GM19240 (cell line): ENCODE results near the gene UBASH3A.

Experiments used
- DNase-seq: peaks from one replicate; pipeline ENCODE4 v3.0.0; 2011; ENCODE audit warnings: low spot score; ENCODE audit not compliant: insufficient read length

The UBASH3A gene, protein sequence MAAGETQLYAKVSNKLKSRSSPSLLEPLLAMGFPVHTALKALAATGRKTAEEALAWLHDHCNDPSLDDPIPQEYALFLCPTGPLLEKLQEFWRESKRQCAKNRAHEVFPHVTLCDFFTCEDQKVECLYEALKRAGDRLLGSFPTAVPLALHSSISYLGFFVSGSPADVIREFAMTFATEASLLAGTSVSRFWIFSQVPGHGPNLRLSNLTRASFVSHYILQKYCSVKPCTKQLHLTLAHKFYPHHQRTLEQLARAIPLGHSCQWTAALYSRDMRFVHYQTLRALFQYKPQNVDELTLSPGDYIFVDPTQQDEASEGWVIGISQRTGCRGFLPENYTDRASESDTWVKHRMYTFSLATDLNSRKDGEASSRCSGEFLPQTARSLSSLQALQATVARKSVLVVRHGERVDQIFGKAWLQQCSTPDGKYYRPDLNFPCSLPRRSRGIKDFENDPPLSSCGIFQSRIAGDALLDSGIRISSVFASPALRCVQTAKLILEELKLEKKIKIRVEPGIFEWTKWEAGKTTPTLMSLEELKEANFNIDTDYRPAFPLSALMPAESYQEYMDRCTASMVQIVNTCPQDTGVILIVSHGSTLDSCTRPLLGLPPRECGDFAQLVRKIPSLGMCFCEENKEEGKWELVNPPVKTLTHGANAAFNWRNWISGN

DNA sequence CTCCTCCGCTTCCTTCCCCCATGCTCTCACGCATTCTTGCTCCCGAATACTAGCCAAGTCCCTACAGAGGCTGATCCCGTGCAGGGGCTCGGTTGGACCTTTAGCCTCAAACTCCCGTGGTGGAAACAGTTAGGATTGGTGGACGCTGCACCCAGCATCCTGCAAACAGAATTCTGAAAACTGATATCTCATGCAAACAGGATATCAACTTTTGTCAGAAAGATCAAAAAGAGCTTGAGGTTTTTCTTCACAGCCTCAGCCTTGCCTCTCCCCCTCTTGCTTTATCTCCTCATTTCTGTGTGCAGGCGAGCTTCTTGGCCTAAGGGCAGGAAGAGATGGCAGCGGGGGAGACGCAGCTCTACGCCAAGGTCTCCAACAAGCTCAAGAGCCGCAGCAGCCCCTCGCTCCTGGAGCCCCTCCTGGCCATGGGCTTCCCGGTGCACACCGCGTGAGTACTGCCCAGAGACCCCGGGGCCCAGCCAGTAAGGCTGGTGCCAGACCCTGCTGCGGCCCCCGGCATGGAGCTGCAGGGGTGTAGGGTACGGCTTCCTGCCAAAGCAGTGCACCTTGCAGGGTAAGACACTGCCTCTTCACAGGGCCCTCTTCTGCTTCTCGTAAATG, at the start of gene UBASH3A:
Gene UBASH3A, plus strand, starts transcription at position 292 of the 621 bp plus-strand sequence. Its CDS starts 44 bp downstream, at position 336.
- DNase-seq: no peak

DNA sequence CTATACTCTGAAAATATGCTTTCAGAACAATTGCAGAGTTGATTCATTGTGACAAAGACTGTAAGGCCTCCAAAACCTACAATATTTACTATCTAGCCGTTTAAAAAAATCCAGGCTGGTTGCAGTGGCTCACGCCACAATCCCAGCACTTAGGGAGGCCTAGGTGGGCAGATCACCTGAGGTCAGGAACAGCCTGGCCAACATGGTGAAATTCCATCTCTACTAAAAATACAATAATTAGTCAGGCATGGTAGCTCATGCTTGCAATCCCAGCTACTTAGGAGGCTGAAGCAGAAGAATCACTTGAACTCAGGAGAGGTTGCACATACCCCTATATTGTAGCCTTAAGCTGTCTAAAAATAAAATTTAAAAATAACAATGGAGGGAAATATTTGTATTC, 47.7 kb upstream of the UBASH3A start:
- no peak for DNase-seq

DNA sequence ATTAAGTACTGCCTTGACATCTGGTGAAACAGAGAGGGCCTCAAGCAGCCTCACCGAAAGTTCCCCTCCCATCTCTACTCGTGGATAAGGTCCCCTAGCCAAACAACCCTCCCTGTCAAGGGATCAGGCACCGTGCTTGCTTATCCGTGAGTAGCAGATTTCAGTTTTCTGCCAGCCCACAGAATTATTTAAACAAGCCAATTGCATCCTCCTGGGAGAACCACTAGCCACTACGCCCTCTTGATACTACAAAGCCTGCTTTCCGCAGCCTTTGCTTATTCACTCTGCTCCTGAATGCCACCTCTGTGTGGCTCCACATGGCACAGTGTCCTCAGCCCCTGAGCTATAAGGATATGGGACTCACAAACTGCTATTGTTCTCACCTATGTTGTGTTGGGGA, 47.1 kb upstream of the UBASH3A start:
- no peak for DNase-seq

DNA sequence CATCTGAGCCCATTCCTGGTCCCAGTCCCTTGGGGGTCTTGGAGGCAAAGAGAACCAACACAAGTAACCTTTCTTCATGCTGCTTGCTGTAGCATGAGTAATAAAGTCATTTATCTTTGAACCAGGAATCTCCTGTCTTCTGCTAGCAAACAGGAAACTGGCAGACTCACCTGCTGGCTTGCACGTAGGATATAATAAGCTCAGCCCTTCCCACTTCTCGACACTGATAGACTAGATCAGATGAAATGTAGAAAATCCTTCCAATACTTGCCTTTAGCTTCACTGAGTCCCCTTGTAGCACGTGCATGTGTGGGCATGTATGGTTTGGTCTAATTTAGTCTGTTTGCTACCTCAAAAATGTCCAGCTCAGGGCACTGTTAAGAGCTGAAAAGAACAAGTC, 46.4 kb upstream of the UBASH3A start:
- DNase-seq: no peak

DNA sequence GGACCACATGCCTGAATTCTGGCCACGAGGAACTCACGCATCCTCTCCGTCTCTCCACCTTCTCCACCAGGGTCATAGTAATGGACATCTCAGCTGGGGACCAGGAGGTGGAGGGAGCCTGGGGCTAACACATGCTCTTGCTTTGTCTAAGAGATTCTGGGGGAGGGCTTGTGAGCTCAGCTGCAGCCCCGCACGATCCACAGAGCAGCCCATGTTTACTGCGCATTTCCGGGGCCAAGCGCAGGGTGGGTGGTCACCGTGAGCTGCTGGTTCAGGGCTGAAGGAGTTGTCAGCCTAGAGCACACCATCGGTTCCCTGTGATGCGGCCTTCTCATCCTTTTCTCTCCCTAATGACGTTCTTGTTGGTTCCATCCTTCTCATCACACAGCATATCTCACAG, 45.4 kb upstream of the UBASH3A start:
- no peak for DNase-seq

DNA sequence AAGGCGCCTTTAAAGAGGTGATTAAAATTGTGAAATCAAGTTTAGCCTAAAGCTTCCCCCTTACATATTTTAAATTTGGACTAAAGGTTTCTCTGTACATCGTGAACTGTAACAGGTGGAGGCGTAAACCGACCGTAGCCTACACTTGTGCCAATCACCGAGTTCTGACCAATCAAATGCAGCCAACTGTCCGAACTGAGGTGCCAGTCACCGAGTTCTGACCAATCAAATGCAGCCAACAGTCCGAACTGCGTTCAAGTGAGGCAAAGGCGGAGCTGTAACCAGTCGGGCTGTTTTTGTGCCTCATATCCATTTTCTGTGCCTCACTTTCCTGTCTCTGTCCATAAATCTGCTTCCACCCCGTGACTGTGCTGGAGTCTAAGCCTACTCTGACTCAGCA, 44.8 kb upstream of the UBASH3A start:
- DNase-seq: no peak

DNA sequence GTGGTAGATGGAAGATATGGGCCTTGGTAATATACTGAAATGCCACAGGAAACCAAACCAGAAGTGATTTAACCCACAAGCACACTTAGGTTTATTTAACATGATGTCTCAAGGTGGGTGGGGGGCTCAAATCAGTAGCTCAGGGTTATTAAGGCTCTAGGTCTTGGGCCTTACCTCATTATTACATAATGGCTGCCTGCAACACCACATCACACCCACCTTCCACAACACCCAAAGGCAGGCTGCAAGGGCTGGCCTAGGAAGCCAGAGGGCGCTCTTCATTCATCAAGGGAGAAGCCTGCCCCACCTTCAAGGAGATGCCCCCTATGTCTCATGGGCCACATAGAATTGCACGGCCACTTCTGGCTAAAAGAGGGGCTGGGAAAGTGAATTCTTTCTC, 43.4 kb upstream of the UBASH3A start:
- DNase-seq: no peak

DNA sequence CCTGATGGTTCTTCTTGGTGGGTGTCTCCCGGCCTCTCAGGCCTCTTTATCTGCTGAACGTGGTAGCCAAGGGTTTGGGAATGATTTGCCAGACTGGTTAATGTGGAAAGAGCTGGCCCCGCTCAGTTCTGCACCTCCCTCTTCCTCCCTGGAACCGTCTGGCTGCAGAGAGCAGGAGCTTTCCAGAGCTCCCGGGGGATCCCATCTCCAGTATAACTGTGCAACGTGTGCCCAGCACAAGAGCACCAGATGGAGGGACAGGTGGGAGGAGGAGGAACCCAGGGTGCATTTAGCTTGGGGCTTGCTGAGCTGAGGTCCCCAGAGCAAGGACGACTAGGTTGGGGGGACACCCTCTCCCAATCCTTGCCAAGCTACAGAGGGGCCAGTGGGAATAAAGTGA, 42.4 kb upstream of the UBASH3A start:
- no peak for DNase-seq

DNA sequence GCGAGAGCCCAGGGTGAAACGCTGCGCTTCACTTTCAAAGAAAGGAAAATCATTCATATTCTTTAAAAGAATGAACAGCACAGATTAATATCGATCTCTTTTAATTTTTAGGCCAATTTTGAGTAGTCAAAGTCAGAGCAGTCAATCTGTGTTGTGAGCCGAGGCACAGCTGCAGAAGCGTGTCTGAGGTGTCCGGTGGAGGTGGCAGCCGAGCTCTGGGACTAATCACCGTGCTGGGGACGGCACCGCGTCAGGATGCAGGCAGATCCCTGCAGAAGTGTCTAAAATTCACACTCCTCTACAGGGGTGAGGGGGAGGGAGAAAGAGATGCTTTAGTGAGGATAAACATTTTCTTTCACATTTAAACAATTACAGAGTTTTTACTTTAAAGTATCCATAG, 41.5 kb upstream of the UBASH3A start:
- DNase-seq: no peak

DNA sequence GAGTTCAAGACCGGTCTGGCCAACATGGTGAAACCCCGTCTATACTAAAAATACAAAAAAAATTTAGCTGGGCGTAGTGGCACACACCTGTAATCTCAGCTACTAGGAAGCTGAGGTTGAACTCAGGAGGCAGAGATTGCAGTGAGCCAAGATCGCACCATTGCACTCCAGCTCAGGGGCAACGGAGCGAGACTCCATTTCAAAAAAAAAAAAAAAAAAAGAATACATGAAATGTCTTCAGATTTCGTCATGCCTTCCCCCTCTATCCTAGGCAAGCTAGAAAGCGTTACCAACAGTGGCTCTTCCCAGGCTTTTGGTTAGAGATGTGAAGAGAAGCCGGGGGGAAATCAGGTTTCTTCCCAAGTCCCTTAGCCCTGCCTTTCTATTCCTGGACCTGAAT, 41.0 kb upstream of the UBASH3A start:
- no peak for DNase-seq

DNA sequence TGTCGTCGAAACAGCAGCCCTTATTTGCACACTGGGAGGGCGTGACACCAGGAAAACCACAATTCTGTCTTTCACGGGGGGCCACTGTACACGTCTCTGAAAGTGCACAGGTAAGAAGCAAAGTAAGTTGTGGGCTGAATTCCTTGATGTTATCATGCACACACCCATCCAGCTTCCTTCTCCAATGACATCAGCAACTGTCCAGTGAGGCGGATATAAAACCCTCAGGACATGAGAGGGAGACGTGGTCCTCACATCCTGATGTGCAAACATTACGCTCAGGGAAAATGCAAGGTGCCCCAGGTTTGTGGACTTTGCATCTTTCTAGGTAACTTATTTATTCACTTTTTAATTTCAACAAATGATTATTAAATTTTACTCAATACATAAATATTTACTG, 40.4 kb upstream of the UBASH3A start:
- no peak for DNase-seq

DNA sequence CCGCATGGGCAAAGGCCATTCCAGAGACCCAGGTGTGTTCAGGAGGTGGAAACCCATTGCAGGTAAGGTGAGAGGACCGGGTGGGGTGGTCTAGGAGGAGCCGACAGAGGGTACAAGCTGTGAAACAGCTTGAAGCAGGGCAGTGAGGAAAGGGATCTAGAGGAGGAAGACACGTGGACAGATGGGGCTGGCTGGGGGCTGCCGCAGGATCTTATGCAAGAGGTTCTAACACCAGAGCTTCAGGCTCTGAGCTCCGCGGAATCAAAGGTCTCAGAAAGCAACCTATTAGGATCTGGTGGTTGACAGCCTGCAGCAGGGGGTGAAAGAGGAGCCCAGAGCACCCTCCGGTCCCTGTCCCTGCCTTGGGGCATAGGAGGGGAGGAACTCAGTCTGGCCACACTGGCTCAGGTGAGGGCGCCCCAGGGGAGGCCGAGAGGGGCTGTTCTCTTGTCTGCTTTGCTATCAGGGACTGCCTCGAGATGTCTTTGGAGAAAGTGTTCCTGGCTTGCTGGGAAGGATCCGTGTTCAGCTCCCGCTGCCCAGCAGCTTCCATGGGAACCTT, 39.3 kb upstream of the UBASH3A start:
- DNase-seq: no peak

DNA sequence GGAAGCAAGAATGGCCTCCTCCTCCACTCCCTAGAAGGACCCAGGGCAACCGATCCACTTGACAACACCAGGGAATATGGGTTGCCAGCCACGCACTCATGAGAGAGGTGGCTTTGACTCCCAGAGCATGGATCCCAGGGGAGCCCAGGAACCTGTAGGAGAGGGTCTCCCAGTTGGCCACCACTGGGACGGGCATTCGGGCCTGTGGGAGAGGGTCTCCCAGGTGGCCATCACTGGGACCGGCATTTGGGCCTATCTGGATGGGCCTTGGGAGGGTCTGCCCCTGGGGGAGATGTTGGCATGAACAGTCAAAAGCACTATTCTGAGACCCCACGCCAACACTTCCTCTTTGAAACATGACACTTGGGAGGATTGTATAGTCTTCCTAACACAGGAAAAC, 37.9 kb upstream of the UBASH3A start:
- no peak for DNase-seq

DNA sequence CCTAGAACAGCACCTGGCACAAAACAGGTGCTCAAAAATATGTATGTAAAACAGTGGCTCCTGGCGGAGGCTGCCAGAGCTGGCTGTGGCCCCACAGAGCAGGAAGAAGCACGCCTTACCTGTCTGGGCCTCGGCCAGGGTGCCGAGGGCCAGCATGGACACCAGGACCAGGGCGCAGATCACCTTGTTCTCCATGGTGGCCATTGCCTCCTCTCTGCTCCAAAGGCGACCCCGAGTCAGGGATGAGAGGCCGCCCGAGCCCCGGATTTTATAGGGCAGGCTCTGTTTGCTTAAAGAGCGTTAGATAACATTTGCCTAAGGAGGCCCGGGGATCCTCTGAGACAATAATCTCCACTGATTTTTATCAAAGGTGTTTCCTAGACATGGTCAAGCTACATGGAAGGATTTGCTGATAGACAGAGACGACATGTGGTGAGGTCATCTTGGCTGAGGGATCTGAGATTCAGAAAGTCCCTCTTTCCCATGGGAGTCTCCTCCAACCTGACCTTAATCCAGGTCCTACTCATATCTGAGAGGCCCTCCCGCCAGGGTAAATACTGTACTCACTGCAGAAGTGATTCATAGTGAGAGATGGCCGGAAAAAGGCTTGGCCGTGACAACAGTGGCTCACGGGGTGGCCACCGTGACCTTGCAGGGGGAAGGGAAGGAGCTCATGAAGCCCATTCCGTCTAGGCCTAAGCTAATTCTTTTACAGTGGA, 37.3 kb upstream of the UBASH3A start, which contains the start of gene TFF1:
Gene TFF1, minus strand, starts transcription at position 244 of the 719 bp plus-strand sequence. Its CDS starts 40 bp downstream, at position 204.
- no peak for DNase-seq

DNA sequence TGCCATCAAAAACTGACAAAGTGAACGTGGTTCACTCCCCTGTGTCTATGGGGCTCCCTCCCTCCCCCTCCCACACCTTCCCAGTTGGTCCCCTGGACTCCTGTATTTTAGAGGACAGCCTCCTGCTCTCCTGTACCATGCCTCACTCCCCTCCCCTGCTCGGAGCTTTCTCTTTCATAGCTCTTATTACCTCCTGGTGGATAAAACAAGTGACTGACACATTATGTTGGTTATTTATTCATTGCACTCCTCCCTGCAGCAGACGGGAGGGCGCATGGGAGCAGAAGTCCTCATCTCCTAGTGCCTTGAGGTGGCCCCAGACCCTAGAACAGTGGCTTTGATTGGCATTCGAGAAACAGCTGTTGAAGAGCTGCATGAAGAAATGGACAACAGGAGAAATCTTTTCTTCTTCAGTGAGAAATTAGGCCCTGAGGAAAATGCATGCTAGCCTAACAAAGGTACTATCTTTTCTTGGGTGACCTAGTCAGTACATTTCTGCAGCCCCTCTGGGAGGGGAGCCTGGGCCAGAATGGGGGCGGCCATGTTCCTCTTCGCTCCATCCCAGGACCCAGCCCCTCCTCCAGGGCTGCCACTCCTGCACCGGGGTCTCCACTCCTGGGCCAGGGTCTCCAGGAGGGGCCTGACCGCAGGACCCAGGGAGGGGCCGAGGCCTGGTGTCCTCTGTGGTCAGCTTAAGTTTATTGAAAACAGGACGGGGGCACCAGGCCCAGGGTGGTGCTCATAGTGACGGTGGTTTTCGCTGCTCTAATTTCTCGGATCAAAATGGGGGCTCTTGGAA, 36.1 kb upstream of the UBASH3A start:
- DNase-seq: no peak

DNA sequence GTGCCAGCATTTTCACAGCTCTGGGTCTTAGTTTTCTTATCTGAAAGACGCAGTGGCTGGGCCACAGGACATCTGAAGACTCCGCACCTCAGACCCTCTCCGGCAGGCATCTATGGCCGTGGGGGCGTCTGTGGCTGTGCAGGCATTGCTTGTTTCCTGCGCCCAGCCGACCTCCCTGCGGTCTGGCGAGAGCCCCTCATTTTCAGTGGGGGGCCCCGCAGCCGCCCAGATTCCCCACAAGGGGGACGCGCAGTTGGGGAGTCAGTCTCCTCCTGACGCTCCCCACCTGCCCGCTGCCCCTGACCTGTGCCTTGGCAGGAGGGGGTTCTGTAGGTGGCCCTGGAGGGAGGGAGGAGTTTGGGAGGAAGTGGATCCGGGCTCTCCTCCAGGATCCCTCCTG, 33.9 kb upstream of the UBASH3A start:
- no peak for DNase-seq

DNA sequence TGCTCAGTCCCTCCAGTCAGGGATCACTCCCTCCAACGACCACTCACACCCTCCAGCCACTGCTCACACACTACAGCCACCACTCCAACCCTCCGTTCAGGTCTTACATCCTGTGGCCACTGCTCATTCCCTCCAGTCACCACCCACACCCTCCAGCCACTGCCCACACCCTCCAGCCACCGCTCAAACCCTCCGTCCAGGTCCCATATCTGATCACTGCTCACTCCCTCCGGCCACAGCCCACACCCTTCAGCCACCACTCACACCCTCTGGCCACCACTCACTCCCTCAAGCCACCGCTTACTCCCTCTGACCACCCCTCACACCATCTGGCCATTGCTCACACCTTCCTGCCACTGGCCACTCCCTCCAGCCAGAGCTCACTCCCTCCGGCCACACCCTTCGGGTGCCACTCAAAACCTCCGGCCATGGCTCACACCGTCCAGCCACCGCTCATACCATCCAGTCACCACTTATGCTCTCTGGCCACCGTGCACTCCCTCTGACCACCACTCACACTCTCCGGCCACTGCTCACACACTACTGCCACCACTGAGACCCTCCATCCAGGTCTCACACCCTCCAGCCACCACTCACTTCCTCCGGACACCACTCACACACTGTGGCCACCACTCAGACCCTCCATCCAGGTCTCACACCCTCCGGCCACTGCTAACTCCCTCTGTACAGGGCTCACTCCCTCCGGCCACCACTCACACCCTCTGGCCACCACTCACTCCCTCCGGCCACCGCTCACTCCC, 32.6 kb upstream of the UBASH3A start:
- DNase-seq: no peak

DNA sequence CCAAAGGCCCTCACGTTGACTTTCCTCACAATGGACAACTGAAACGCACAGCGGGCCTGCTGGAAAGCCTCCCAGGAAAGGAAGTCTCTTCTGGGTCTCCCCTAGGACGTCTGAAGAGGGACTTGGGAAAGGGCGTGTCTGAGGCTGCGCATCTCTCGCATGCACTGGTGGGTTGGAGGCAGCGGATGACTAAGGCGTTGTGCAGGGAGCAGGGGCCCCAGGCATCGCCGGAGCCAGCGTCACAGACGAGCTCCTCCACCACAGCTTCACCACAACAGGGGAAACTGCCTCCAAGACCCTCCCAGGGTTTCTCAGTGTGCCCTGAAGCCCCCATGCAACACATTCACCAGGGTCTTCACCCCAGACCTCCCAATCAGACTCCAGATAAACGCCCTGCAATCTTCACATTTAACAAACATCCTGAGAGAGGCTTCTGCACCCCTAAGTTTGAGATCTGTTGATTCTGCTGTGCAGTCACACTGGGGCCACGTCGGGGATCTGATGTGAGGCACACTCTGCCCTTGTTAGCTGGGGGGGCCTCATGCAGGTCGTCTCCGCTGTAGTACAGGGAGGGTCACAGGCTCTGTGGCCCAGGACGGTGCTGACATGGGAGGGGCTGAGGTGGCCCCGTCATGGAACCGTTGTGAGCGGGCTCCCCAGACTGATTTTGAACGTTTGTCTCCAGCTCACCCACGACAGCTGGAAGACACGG, 30.4 kb upstream of the UBASH3A start:
- DNase-seq: no peak

DNA sequence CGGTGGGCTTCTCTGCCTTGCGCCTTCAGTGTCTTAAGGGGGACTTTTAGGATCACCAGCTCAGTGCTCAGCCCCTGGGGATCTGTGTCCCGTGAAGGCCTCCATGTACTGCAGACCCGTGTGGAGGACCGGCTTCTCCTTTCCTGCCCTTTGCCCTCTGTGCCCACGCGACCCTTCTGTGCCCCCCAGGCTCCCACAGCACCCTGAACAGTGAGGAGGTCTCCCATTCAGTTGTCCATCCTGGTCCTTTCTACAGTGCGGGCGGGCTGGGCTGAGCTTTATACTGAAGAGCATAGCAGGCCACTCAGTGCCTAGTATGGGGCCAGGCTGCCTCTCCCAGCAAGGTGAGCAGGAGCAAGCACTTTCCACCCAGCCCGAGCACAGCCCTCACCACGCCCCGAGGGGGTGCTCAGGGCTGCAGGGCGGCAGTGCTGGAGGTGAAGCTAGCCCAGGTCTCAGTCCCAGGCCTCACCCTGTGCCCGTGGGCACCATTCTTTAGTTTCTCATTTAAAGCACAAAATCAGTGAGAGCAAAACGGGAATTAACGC, 29.7 kb upstream of the UBASH3A start:
- DNase-seq: no peak
